Panc1 (cell line): ENCODE results near the gene SAFB2. TPM values are rescaled to one million over a fixed set of nuclear protein-coding genes. Genes with fewer than 3 reads are reported as not detected.

ENCODE experiments used
- ATAC-seq: fragments of 200-7000 bp; cut with Tn5 transposase; 2 replicates; pipeline ENCODE4 v1.9.1; 2020; ENCODE audit warnings: mild to moderate bottlenecking, moderate library complexity
- BruUV-seq: library from RNA; stranded (reverse); fragments of 400-500 nt; replicated peaks from 2 replicates; lab custom pipeline; 2021; lab: Mats Ljungman, UMichigan
- CTCF ChIA-PET: fragments of 300-600 bp; sonication (Branson Sonifier 250); formaldehyde crosslinking; loops from one replicate; lab custom pipeline; 2022; ENCODE audit warnings: antibody characterized with exemption; lab: Charles Lee
- POLR2A ChIA-PET: fragments of 300-600 bp; sonication (Branson Sonifier 250); formaldehyde crosslinking; loops from one replicate; lab custom pipeline; 2022; ENCODE audit warnings: antibody characterized with exemption; lab: Charles Lee
- DNase-seq: peaks from one replicate; pipeline ENCODE4 v3.0.0-alpha.2; 2010; ENCODE audit warnings: low read depth, low spot score
- H3K27ac ChIP-seq: 2 replicates; pipeline ENCODE4 v1.5.1; 2011; ENCODE audit warnings: mild to moderate bottlenecking, low read length, inconsistent platforms
- H3K27me3 ChIP-seq: fragments of 200-500 bp; sonication (Bioruptor generic); 2 replicates; pipeline ENCODE4 v1.6.0; 2014; ENCODE audit warnings: low read length, inconsistent platforms; ENCODE audit not compliant: control insufficient read depth, insufficient read depth
- H3K36me3 ChIP-seq: fragments of 200-500 bp; sonication (Bioruptor generic); 2 replicates; pipeline ENCODE4 v1.5.1; 2014; ENCODE audit warnings: inconsistent platforms, mild to moderate bottlenecking, low read length, moderate library complexity; ENCODE audit not compliant: control insufficient read depth, insufficient read depth
- H3K4me1 ChIP-seq: 2 replicates; pipeline ENCODE4 v1.5.1; 2011; ENCODE audit warnings: inconsistent platforms, mild to moderate bottlenecking, low read length, moderate library complexity; ENCODE audit not compliant: control insufficient read depth, insufficient read depth
- H3K4me3 ChIP-seq, 2 experiments: 2 replicates each; pipeline ENCODE4 v1.5.1; 2011 to 2012; ENCODE audit warnings: low read depth in 2 of 2, low read length in 2 of 2, mild to moderate bottlenecking in 2 of 2, inconsistent platforms in 1 of 2, moderate library complexity in 1 of 2
- H3K9me3 ChIP-seq: fragments of 200-500 bp; sonication (Bioruptor generic); 2 replicates; pipeline ENCODE4 v1.5.1; 2014; ENCODE audit warnings: low read depth, mild to moderate bottlenecking, inconsistent platforms, low read length, moderate library complexity; ENCODE audit not compliant: control insufficient read depth, insufficient read depth
- POLR2AphosphoS5 ChIP-seq: IDR thresholded peaks from 2 replicates; pipeline ENCODE4 v1.6.1; 2012; ENCODE audit warnings: mild to moderate bottlenecking, low read depth, low read length, moderate library complexity
- SIN3A ChIP-seq: IDR thresholded peaks from 2 replicates; pipeline ENCODE4 v1.6.1; 2012; ENCODE audit warnings: low read depth, mild to moderate bottlenecking, low read length, moderate library complexity, borderline replicate concordance; ENCODE audit not compliant: insufficient read depth
- TCF7L2 ChIP-seq: IDR thresholded peaks from 2 replicates; pipeline ENCODE4 v1.6.1; 2011; ENCODE audit warnings: mild to moderate bottlenecking, low read depth, low read length, inconsistent platforms
- in situ Hi-C: cut with HindIII; loops from 2 replicates; pipeline ENCODE4 v1.10.0; 2016; ENCODE audit warnings: low sequenced_read_pairs, low pct_unique_long_range_greater_than_20kb
- intact Hi-C: fragments of 100-400 bp; cut with micrococcal nuclease; formaldehyde crosslinking; loops from one replicate; pipeline ENCODE4 v1.10.0; 2022; ENCODE audit not compliant: unreplicated experiment
- total RNA-seq: library from RNA; stranded (reverse); gene quantifications from one replicate; pipeline ENCODE4 v1.2.1, GENCODE V29; 2021; ENCODE audit not compliant: unreplicated experiment
- TF ChIP-seq, protein P1 (sequence below), 2 experiments: IDR thresholded peaks; 2 replicates each; pipeline ENCODE4 v1.6.1; 2011 to 2012; ENCODE audit warnings: low read depth in 2 of 2, control low read depth in 1 of 2, low read length in 1 of 2, mild to moderate bottlenecking in 1 of 2, moderate library complexity in 1 of 2; ENCODE audit not compliant: insufficient read depth in 1 of 2
- TF ChIP-seq, protein P2 (sequence below): fragments of 450-650 bp; IDR thresholded peaks from 2 replicates; pipeline ENCODE4 v1.5.1; 2017; ENCODE audit warnings: mild to moderate bottlenecking

SAFB2 gene
- total RNA-seq, 1 experiment from 2014 or later: 83.5 TPM

DNA sequence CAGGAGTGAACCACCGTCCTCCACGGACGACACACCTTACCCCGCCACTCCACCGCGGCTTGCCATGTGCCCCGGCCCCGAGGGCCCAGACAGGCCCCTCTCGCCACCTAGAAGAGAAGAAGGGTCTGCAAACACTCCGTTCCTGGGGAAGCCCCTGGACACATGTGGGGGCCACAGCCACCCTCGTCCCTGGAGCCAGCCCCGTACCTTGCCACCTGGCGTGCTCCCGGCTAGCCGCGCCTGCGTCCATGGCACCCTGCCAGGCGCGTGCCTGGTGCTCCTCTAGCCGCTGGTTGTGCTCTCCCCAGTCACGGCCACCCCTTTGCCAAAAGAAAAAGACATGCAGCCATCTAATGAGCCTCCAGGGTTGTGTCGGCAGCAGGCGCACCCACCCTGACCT, 34.9 kb downstream of the SAFB2 start:
- TF ChIP-seq, protein P1, sequence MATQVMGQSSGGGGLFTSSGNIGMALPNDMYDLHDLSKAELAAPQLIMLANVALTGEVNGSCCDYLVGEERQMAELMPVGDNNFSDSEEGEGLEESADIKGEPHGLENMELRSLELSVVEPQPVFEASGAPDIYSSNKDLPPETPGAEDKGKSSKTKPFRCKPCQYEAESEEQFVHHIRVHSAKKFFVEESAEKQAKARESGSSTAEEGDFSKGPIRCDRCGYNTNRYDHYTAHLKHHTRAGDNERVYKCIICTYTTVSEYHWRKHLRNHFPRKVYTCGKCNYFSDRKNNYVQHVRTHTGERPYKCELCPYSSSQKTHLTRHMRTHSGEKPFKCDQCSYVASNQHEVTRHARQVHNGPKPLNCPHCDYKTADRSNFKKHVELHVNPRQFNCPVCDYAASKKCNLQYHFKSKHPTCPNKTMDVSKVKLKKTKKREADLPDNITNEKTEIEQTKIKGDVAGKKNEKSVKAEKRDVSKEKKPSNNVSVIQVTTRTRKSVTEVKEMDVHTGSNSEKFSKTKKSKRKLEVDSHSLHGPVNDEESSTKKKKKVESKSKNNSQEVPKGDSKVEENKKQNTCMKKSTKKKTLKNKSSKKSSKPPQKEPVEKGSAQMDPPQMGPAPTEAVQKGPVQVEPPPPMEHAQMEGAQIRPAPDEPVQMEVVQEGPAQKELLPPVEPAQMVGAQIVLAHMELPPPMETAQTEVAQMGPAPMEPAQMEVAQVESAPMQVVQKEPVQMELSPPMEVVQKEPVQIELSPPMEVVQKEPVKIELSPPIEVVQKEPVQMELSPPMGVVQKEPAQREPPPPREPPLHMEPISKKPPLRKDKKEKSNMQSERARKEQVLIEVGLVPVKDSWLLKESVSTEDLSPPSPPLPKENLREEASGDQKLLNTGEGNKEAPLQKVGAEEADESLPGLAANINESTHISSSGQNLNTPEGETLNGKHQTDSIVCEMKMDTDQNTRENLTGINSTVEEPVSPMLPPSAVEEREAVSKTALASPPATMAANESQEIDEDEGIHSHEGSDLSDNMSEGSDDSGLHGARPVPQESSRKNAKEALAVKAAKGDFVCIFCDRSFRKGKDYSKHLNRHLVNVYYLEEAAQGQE (IDR thresholded peaks at IDR 0.05; ENCODE audit: insufficient read depth in 1 of 2, low read depth in 2 of 2, low read length in 1 of 2): no peak
- TF ChIP-seq TCF7L2: no peak
- no peak for TF ChIP-seq POLR2AphosphoS5
- TF ChIP-seq, protein P2, sequence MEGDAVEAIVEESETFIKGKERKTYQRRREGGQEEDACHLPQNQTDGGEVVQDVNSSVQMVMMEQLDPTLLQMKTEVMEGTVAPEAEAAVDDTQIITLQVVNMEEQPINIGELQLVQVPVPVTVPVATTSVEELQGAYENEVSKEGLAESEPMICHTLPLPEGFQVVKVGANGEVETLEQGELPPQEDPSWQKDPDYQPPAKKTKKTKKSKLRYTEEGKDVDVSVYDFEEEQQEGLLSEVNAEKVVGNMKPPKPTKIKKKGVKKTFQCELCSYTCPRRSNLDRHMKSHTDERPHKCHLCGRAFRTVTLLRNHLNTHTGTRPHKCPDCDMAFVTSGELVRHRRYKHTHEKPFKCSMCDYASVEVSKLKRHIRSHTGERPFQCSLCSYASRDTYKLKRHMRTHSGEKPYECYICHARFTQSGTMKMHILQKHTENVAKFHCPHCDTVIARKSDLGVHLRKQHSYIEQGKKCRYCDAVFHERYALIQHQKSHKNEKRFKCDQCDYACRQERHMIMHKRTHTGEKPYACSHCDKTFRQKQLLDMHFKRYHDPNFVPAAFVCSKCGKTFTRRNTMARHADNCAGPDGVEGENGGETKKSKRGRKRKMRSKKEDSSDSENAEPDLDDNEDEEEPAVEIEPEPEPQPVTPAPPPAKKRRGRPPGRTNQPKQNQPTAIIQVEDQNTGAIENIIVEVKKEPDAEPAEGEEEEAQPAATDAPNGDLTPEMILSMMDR: no peak
- no peak for TF ChIP-seq SIN3A
- intact Hi-C loops: no loop called here
- Histone ChIP-seq H3K27ac (no peak overlapping the region), H3K36me3 (peaks cover 9% of the 10 kb centered on the region), H3K27me3 (no peaks in the 10 kb centered on the region), H3K9me3 (no peaks in the 10 kb centered on the region), H3K4me3 (no peak overlapping the region), H3K4me1 (no peaks in the 10 kb centered on the region)
- in situ Hi-C loops: no loop called here
- BruUV-seq: no TSS peak
- no peak for ATAC-seq
- no peak for DNase-seq
- ChIA-PET POLR2A (no interaction called here), CTCF (no interaction called here)

DNA sequence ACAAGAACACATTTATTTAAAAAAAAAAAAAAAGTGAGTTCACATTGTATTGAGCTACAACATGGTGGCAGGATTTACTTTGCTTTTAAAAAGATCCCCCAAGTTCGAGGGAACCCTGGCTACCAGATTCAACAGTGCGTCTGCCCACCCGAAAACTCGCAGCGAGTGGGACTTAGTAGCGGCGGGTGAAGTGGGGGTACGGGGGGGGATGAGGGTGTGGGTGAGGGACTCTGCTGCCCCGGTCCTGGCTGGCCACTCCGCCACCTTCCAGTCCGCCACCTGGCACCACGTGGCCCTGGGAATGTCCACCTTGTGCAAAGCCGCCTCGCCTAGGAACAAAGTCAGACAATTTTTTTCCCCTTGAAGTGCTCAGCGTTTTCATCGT, 35.5 kb downstream of the SAFB2 start:
- CTCF ChIA-PET: no interaction called here
- BruUV-seq: TSS peak; percentile 89
- DNase-seq (no peak), ATAC-seq (no peak)
- POLR2A ChIA-PET: interaction anchor here (0.7 kb wide), 1 partner anchor 9 kb away, joined by 4 read pairs; no protein-coding TSS in a partner anchor
- in situ Hi-C loops: no loop called here
- intact Hi-C loops: no loop called here
- H3K4me3 ChIP-seq: no peak overlapping the region
- H3K27me3 ChIP-seq: no peaks in the 10 kb centered on the region
- H3K36me3 ChIP-seq: peaks cover 6% of the 10 kb centered on the region
- no peaks in the 10 kb centered on the region for H3K4me1 ChIP-seq
- H3K27ac ChIP-seq: no peak overlapping the region
- TF ChIP-seq, protein P1 (IDR thresholded peaks at IDR 0.05; ENCODE audit: insufficient read depth in 1 of 2, low read depth in 2 of 2, low read length in 1 of 2): no peak
- TF ChIP-seq POLR2AphosphoS5 (no peak), TCF7L2 (no peak), SIN3A (no peak)
- TF ChIP-seq, protein P2: no peak
- H3K9me3 ChIP-seq: no peaks in the 10 kb centered on the region
